Activated naive CD4-positive, alpha-beta T cell treated with anti-CD3 and anti-CD28 coated beads, Interleukin-2, amount 50 U/mL, for 72 hours (primary cell): Measurements from ENCODE around the gene NPBWR2. TPM values are rescaled to one million over a fixed set of nuclear protein-coding genes. Genes with fewer than 3 reads are reported as not detected.

Experiments used
- ATAC-seq, 2 donors: fragments of 150-1000 bp; cut with Tn5 transposase; 2 replicates each; pipeline ENCODE4 v1.10.0; 2021; ENCODE audit warnings: mild to moderate bottlenecking in 2 of 2, moderate library complexity in 2 of 2
- DNase-seq, 2 donors: peaks; one replicate each; pipeline ENCODE4 v3.0.0; 2021 to 2022; ENCODE audit warnings: low spot score in 2 of 2
- H3K27ac Mint-ChIP-seq, 2 donors: one replicate each; pipeline ENCODE4 v1.8.0; 2022; ENCODE audit warnings: mild to moderate bottlenecking in 2 of 2, mixed read lengths in 2 of 2
- H3K36me3 Mint-ChIP-seq, 2 donors: one replicate each; pipeline ENCODE4 v1.8.0; 2022; ENCODE audit warnings: mixed read lengths in 2 of 2
- H3K9me3 Mint-ChIP-seq, 2 donors: one replicate each; pipeline ENCODE4 v1.8.0; 2022; ENCODE audit warnings: mixed read lengths in 2 of 2
- total RNA-seq, 2 donors: library from RNA; stranded (reverse); gene quantifications; one replicate each; pipeline ENCODE4 v1.2.3, GENCODE V29; 2022

The NPBWR2 gene
- total RNA-seq, 2 donors from 2014 or later, result not detected

GRCh38 chr20:64065062-64065973 is 42.0 kb downstream of the NPBWR2 start:
- Mint-ChIP-seq H3K36me3 (no peaks in the 10 kb centered on the region), H3K27ac (peak overlapping the region; percentile 73 to 87), H3K9me3 (no peaks in the 10 kb centered on the region)
- ATAC-seq (no peak), DNase-seq (no peak)

- Mint-ChIP-seq H3K9me3 (no peaks in the 10 kb centered on the region), H3K27ac (peak overlapping the region; percentile 66 to 93), H3K36me3 (no peaks in the 10 kb centered on the region)
- ATAC-seq (no peak), DNase-seq (no peak)
These were observed 43.1 kb downstream of the NPBWR2 start for GRCh38 chr20:64064145-64064698.

- H3K27ac Mint-ChIP-seq, result peak overlapping the region; percentile 66 to 93
- H3K9me3 Mint-ChIP-seq, result no peaks in the 10 kb centered on the region
- DNase-seq, result no peak
- H3K36me3 Mint-ChIP-seq, result no peaks in the 10 kb centered on the region
- peak; percentile 17 to 19 for ATAC-seq
These were observed 43.8 kb downstream of the NPBWR2 start for GRCh38 chr20:64063389-64064144.

GRCh38 chr20:64062596-64063388 is 44.6 kb downstream of the NPBWR2 start, which contains the start of gene TCEA2:
TSS of gene TCEA2 (plus strand) at chr20:64063198. CDS start at chr20:64063313, 115 bp downstream.
- peak; percentile 88 to 94 for DNase-seq
- H3K9me3 Mint-ChIP-seq, result no peaks in the 10 kb centered on the region
- ATAC-seq, result peak; percentile 81 to 88
- H3K27ac Mint-ChIP-seq, result peak within 1 kb of the TSS; percentile 85 to 93
- no peaks in the 10 kb centered on the region for H3K36me3 Mint-ChIP-seq

GRCh38 chr20:64062276-64062595 is 45.1 kb downstream of the NPBWR2 start:
- Mint-ChIP-seq H3K9me3 (no peaks in the 10 kb centered on the region), H3K36me3 (no peaks in the 10 kb centered on the region), H3K27ac (peak overlapping the region; percentile 80 to 85)
- no peak for ATAC-seq
- DNase-seq, result no peak

- no peak for ATAC-seq
- no peaks in the 10 kb centered on the region for H3K36me3 Mint-ChIP-seq
These were observed 48.8 kb downstream of the NPBWR2 start for GRCh38 chr20:64058536-64058935.

GRCh38 chr20:64057628-64058498 is 49.5 kb downstream of the NPBWR2 start:
- H3K27ac Mint-ChIP-seq, result peak overlapping the region; percentile 74
- DNase-seq (peak; percentile 78 to 94), ATAC-seq (peak; percentile 79 to 83)
- H3K36me3 Mint-ChIP-seq, result no peaks in the 10 kb centered on the region
- no peaks in the 10 kb centered on the region for H3K9me3 Mint-ChIP-seq

More at GRCh38 chr20:64058536-64058935, 48.8 kb downstream of the NPBWR2 start:
- DNase-seq, result peak in 1 of 2 donors; percentile 13
- Mint-ChIP-seq H3K9me3 (no peaks in the 10 kb centered on the region), H3K27ac (peak overlapping the region; percentile 74)

- no peaks in the 10 kb centered on the region for H3K9me3 Mint-ChIP-seq
- ATAC-seq (peak; percentile 62 to 77), DNase-seq (peak in 1 of 2 donors; percentile 33)
- H3K36me3 Mint-ChIP-seq, result no peaks in the 10 kb centered on the region
- H3K27ac Mint-ChIP-seq, result peak overlapping the region in 1 of 2 donors; percentile 74
These were observed 50.3 kb downstream of the NPBWR2 start for GRCh38 chr20:64056889-64057627.

GRCh38 chr20:64056639-64056888 is 50.8 kb downstream of the NPBWR2 start:
- no peak for ATAC-seq
- Mint-ChIP-seq H3K9me3 (no peaks in the 10 kb centered on the region), H3K36me3 (no peaks in the 10 kb centered on the region), H3K27ac (no peak overlapping the region)
- DNase-seq, result no peak

- no peaks in the 10 kb centered on the region for H3K36me3 Mint-ChIP-seq
- H3K27ac Mint-ChIP-seq, result no peak overlapping the region
- ATAC-seq (no peak), DNase-seq (no peak)
- no peaks in the 10 kb centered on the region for H3K9me3 Mint-ChIP-seq
These were observed 51.3 kb downstream of the NPBWR2 start for GRCh38 chr20:64055893-64056638.

- ATAC-seq (no peak), DNase-seq (no peak)
- Mint-ChIP-seq H3K36me3 (no peaks in the 10 kb centered on the region), H3K9me3 (no peaks in the 10 kb centered on the region), H3K27ac (no peak overlapping the region)
These were observed 51.9 kb downstream of the NPBWR2 start for GRCh38 chr20:64055396-64055892.

GRCh38 chr20:64053841-64054661 is 53.3 kb downstream of the NPBWR2 start:
- no peak overlapping the region for H3K27ac Mint-ChIP-seq
- ATAC-seq (no peak), DNase-seq (no peak)
- H3K36me3 Mint-ChIP-seq, result no peaks in the 10 kb centered on the region
- no peaks in the 10 kb centered on the region for H3K9me3 Mint-ChIP-seq
